GM23248 (cell line): ENCODE data around the gene VPS13D.

Experiments used
- EZH2 ChIP-seq: fragments of 200-600 bp; sonication (generic); IDR thresholded peaks from 2 replicates; pipeline ENCODE4 v1.6.1; 2018; ENCODE audit warnings: antibody characterized with exemption, mild to moderate bottlenecking; ENCODE audit not compliant: insufficient read depth, poor library complexity, severe bottlenecking
- EZH2phosphoT487 ChIP-seq: fragments of 200-600 bp; sonication (generic); IDR thresholded peaks from 2 replicates; pipeline ENCODE4 v1.6.1; 2018; ENCODE audit warnings: antibody characterized with exemption, moderate library complexity, mild to moderate bottlenecking, low read depth; ENCODE audit not compliant: insufficient read depth

- TF ChIP-seq EZH2phosphoT487 = no peak
- TF ChIP-seq EZH2 = no peak
Observed at GRCh38 chr1:12279728-12280464, 50.1 kb downstream of the VPS13D start.
